GM18502 (cell line): ENCODE measurements around the gene PCDH12.

ENCODE experiments used
- ATAC-seq: cut with Tn5 transposase; IDR thresholded peaks from one replicate; pipeline ENCODE4 v1.9.1; 2021; ENCODE audit warnings: mild to moderate bottlenecking; ENCODE audit not compliant: unreplicated experiment, poor library complexity

Gene PCDH12

DNA sequence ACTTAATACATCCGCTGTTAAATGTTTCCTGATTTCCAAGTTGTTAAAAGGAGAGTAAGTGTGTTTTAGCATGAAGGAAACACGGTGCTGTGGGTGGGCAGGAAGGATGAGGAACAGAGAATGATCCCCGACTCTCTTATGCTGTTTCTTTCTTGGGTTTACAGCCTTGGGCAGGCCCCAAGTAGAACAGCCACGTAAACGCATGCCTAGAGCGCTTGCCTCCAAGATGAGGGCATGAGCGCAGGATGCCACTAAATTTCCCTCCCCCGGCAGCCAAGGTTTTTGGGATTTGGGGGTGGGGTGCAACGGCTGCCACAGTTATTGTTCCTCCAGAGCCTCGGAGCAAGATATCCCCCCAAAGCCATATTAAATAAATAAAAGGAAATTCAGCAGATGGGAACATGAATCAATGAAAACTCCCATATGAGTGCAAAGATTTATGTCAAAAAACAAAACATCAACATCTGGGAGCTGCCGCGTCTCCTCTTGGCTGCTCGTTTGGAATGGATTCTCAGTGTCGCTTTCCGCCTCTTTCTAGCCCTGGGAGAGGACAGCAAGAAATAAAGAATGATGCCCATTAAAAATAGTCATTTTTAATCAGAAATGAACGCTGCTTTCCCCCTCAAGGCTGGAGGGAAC, 44.3 kb downstream of the PCDH12 start:
- ATAC-seq = no peak

DNA sequence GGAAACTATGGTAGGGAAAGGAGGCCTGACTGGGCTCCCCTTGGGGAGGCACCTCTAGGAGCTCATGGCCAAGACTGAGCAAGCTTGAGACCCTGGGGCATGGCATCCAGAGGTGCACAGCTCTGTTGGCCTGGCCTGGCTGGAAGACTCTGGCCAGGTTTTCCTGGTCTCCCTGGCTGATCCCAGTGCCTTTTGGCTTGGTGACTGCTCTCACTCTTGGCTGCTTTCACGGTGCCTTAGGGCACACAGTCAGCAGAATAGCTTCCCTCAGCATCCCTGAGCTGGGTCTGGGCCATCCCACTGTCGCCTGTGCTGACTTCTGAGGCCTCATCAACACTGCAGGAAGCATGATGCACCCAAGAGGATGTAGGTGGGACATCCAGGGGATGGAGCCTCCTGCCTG, 47.7 kb downstream of the PCDH12 start:
- no peak for ATAC-seq

GRCh38 chr5:141909212-141909611, 48.8 kb downstream of the PCDH12 start:
- ATAC-seq = no peak

DNA sequence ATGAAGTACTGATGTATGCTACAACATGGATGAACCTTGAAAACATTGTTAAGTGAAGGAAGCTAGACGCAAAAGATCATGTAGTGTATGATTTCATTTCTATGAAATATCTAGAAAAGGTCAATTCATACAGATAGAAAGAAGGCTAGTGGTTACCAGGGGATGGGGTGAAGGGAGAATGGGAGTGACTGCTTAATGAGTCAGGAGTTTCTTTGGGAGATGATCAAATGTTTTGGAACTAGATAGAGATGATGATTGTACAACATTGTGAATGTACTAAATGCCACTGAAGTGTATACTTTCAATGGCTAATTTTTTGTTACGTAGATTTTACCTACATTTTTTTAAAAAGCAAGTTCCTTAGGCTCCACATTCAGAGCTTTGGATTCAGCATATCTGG, 49.2 kb downstream of the PCDH12 start:
- no peak for ATAC-seq

DNA sequence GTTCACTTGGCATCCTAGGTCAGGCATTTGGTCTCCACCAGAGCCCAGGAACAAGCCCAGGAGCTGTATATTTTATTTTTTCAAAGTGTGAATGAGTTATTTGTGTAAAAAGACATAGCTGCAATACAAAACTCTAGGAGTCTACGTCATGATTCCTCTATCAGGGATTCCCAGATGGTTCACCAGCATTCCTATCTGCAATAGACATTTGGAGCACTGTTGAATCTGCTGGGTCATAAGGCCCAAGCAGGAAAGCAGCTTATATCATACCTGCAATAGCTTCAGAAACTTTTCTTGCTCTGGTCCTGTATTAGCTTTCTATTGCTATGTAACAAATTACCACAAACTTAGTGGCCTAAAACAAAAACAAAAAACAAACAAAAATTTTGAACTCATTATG, 51.0 kb downstream of the PCDH12 start:
- no peak for ATAC-seq

DNA sequence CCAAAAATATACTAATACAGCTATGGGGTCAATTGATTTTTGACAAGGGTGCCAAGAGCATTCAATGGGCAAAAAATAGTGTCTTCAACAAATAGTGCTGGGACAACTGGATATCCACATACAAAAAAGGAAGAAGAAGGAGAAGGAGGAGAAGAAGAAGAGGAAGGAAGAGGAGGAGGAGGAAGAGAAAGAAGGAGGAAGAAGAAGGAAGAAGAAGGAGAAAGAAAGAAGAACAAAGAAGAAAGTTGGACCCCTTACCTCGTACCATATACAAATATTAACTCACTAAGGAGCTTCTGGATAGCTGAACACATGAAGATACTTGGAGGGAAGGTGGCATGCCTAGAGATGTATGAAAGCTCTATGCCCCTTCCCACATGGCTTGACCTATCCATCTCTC, 51.5 kb downstream of the PCDH12 start:
- no peak for ATAC-seq

DNA sequence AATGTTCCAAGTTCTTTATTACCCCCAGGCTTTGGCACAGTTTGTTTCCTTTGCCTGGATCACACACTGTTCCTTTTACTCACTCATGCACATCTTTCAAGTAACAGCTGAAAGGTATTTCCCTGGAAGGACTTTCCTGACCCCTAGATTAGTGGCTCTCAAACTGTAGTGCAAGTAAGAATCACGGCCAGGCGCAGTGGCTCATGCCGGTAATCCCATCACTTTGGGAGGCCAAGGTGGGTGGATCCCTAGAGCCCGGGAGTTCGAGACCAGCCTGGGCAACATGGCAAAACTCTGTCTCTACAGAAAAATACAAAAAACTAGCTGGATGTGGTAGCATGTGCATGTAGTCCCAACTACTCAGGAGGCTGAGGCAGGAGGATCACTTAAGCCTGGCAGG, 53.5 kb downstream of the PCDH12 start:
- no peak for ATAC-seq

GRCh38 chr5:141903261-141903660, 54.7 kb downstream of the PCDH12 start:
- no peak for ATAC-seq

DNA sequence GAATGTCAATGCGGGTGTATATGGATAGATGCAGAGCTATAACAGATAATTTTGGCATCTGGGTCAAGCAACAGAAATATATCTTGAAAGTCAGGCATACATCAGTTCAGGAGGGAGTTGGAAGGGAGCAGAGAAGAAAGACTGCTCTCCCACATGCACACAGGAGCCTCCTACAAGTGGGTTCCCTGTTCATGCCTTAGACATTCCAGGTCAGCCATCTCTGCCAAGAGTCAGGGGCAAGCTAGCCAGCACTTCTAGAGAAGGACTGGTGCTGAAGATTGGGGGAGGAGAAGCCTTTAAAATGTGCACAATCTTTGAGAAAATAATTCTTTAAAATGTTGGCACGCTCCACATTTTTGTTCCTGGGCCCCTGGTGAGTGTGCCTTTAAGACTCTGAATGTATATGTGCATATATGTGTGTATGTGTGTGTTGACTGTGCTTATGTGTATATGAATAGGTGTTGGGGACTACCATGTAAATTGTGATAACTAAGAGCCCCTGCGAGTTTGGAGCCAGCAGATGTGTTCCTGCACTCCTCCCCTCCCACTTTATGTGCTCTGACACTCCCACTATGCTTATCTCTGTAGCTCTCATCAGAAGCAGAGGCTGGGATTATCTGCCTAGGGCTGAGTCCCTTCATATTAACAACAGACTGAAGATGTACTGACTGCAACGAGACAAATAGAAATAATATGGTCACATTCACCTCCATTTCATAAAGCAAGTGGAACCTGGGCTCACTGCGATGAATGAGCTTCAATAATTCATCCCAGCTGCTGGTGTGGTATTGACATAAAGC, 55.8 kb downstream of the PCDH12 start:
- ATAC-seq = no peak

DNA sequence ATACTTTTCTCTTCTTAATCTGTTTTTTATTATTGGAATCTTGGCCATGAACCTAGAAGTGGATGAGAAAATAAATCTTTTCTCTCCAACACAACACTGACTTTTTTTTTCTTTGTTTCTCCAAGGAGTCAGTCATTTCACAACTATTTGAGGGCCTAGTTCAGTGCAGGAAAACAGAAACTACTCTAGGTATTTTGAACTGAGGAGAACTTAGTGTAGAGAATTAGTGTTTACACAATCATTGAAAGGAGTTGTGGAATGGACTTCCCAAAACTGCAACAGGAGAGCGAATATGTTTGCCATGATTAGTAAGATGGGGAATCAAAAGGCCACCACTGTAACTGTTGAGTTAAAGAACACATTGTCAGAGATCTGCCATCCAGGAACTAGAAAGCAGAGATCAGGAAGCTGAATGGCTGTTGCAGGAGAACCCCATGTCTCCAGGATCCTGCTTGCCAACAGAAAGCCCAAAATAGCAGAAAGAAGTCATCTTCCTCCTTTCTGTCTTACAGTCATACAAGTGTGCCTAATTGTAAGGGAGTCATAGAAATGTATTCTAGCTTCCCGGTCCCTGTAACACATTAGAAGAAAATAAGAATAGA, 59.5 kb downstream of the PCDH12 start:
- no peak for ATAC-seq

DNA sequence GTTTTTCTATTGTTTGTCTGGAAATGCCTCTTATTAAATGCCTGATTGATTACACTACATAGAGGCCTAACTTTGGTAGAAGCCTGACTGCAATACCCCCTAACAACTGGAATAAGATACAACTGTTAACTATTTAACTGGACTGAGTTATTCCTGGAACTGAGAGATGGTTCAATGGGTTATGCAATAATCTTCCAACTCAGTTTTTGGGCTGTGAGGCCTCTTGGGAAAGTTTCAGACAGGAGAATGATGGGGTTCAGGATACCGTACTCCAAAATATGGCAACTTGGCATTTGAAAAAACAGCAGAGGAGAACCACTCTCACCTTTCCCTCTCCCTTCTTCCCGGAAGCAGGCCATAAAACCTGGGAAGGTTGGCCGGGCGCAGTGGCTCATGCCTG, 60.6 kb downstream of the PCDH12 start:
- no peak for ATAC-seq
